ENCODE results near the gene ADIG. TPM values are rescaled to one million over a fixed set of nuclear protein-coding genes. Genes with fewer than 3 reads are reported as not detected.

The ADIG gene
- total RNA-seq (2021; fragmentation: NEBNext Ultra II Directional; extraction: Animal tissue kit (Norgen Biotek cat#: 25700)) (not detected in 2 replicates), polyA plus RNA-seq (2011; rRNA removed) (not detected in 2 replicates), polyA minus RNA-seq (2011; rRNA and poly(A)+ RNA removed) (not detected in 2 replicates)
- not detected for polyA plus RNA-seq (2011; cell fraction: cytosol; rRNA removed)
- not detected for polyA plus RNA-seq (2011; cell fraction: nucleus; rRNA removed)
- polyA plus RNA-seq (2012, experiment 1 of 2): not detected in 4 replicates
- polyA plus RNA-seq (2012, experiment 2 of 2): not detected
- not detected for polyA plus RNA-seq (2013, experiment 1 of 2)
- not detected for polyA plus RNA-seq (2013, experiment 2 of 2)
- not detected for polyA minus RNA-seq (2011; cell fraction: cytosol; rRNA and poly(A)+ RNA removed)
- polyA minus RNA-seq (2011; cell fraction: nucleus; rRNA and poly(A)+ RNA removed): not detected
- long read RNA-seq, experiment 1: 0 reads
- long read RNA-seq, experiment 2: 0 reads

DNA sequence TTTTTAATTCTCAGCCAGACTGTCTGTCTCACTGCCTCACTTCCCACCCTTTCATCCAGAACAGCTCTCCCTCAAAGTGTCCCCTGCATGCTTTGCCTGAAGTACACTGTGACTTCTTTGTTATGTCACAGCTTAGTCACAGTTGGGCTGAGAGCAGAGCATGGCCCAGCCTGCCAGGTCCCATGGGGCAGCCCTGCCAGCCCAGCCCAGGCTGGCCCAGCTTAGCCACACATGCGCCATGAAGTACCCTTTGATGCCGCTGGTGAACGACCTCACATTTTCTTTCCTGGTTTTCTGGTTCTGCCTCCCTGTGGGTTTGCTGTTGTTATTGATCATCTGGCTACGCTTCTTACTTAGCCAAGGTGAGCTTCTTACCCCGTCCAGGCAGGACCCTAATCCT lies at the start of gene ADIG:
TSS of gene ADIG (plus strand) at position 185 of the 400 bp plus-strand sequence. CDS start at position 239, 54 bp downstream.
- no peak within 1 kb of the TSS for H4K5ac ChIP-seq (ENCODE audit: insufficient read length, low read depth, low read length)
- no peak within 1 kb of the TSS for H3K14ac ChIP-seq (ENCODE audit: insufficient read length)
- H2BK12ac ChIP-seq (ENCODE audit: low read depth, low read length): no peak within 1 kb of the TSS
- H4K91ac ChIP-seq (replicated peaks; ENCODE audit: insufficient read length, low read length): no peak within 1 kb of the TSS
- H3K36me3 ChIP-seq (ENCODE audit: control insufficient read depth in 2 of 4, insufficient read depth in 4 of 4, low read length in 3 of 4): peaks cover 0 to 3% (median 1%) of the 10 kb centered on the region in 4 experiments; a peak in 2 of 8 replicates
- H2BK15ac ChIP-seq (ENCODE audit: low read length): no peak within 1 kb of the TSS
- H4K20me1 ChIP-seq (replicated peaks in 1 of 2; ENCODE audit: control insufficient read depth in 1 of 2, insufficient read depth in 2 of 2, low read length in 2 of 2): no peaks in the 10 kb centered on the region
- POLR2A ChIA-PET (ENCODE audit: partially characterized antibody): no interaction called here
- FAIRE-seq: no peak
- H3K18ac ChIP-seq (ENCODE audit: extremely low read depth, low read length): 0 out of 2 replicates have a peak within 1 kb of the TSS, but pooled peaks have one; percentile 4
- DNase-seq (ENCODE audit: low read depth in 1 of 2, low spot score in 2 of 2): no peak
- TF ChIP-seq PHF8 (conservative IDR thresholded peaks at IDR 0.05; ENCODE audit: low read depth, low read length): no peak
- TF ChIP-seq, protein P1, sequence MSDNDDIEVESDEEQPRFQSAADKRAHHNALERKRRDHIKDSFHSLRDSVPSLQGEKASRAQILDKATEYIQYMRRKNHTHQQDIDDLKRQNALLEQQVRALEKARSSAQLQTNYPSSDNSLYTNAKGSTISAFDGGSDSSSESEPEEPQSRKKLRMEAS (IDR thresholded peaks at IDR 0.05): 0 out of 2 replicates have a peak, but pooled peaks have one; percentile 8
- peak within 1 kb of the TSS; percentile 13 for H3K4ac ChIP-seq (replicated peaks; ENCODE audit: insufficient read length, low read depth, low read length)
- WGBS, 2 experiments (ENCODE audit: extremely low coverage in 1 of 2, insufficient coverage in 1 of 2, insufficient read length in 1 of 2, insufficient replicate concordance in 2 of 2, low coverage in 1 of 2, low lambda C conversion rate in 2 of 2, missing lambda C conversion rate in 1 of 2): 88% methylated on average over 5 of the region's 5 CpGs; no CpG with 5 or more reads in 1 of the 2 experiments
- H2AK5ac ChIP-seq (ENCODE audit: low read depth, low read length): peak within 1 kb of the TSS; percentile 70; the same call in 1 of the 2 replicates
- no peak within 1 kb of the TSS for H3K56ac ChIP-seq (replicated peaks; ENCODE audit: insufficient read length, low read depth, low read length)
- no peaks in the 10 kb centered on the region for H3K27me3 ChIP-seq (replicated peaks in 1 of 4; ENCODE audit: control insufficient read depth in 3 of 4, extremely low read depth in 1 of 4, insufficient read depth in 3 of 4, low read length in 3 of 4)
- no peak within 1 kb of the TSS for H2BK120ac ChIP-seq (replicated peaks; ENCODE audit: low read depth, low read length)
- no peak within 1 kb of the TSS for H3K4me3 ChIP-seq (ENCODE audit: extremely low read depth in 1 of 4, insufficient read depth in 2 of 4, low read depth in 3 of 4, low read length in 4 of 4)
- no peak within 1 kb of the TSS for H3K4me2 ChIP-seq (ENCODE audit: insufficient read depth in 1 of 2, low read depth in 2 of 2, low read length in 2 of 2)
- H3K23ac ChIP-seq (ENCODE audit: insufficient read length): no peak within 1 kb of the TSS
- no peak within 1 kb of the TSS for H2BK5ac ChIP-seq (ENCODE audit: low read depth, low read length)
- CTCF ChIA-PET (ENCODE audit: partially characterized antibody): interaction anchor here (0.8 to 1.7 kb wide), 4 partner anchors 10 to 134 kb away, joined by 3 to 4 read pairs (median 3); no protein-coding TSS in a partner anchor
- no peaks in the 10 kb centered on the region for H3K9me3 ChIP-seq (ENCODE audit: insufficient read depth in 2 of 2, low read depth in 1 of 2, low read length in 1 of 2)
- no peak within 1 kb of the TSS for H3K9ac ChIP-seq (replicated peaks in 1 of 4; ENCODE audit: extremely low read depth in 1 of 4, low read depth in 3 of 4, low read length in 3 of 4)
- no peak within 1 kb of the TSS for H2BK20ac ChIP-seq (ENCODE audit: low read length)
- H3K27ac ChIP-seq (ENCODE audit: low read depth, low read length): no peak within 1 kb of the TSS
- H2AFZ ChIP-seq (ENCODE audit: low read length): no peak within 1 kb of the TSS
- no peaks in the 10 kb centered on the region for H3K23me2 ChIP-seq (ENCODE audit: low read depth, low read length)
- no peaks in the 10 kb centered on the region for H3K79me2 ChIP-seq (ENCODE audit: control insufficient read depth in 1 of 2, insufficient read depth in 2 of 2, low read length in 2 of 2)
- no peak within 1 kb of the TSS for H4K8ac ChIP-seq (ENCODE audit: extremely low read depth, insufficient read depth, low read length)
- no peaks in the 10 kb centered on the region for H3K79me1 ChIP-seq (ENCODE audit: low read depth, low read length)
- H3K4me1 ChIP-seq (replicated peaks in 1 of 4; ENCODE audit: control insufficient read depth in 3 of 4, insufficient read depth in 4 of 4, low read length in 3 of 4): peaks cover 0 to 4% (median 1%) of the 10 kb centered on the region in 4 experiments; a peak in 2 of 7 replicates
